AG04449 (cell line): Measurements from ENCODE around the gene SLC15A3.

Source experiments
- CTCF ChIA-PET: fragments of 350-600 bp; formaldehyde crosslinking; extraction: SDS; loops from one replicate; lab custom pipeline; 2021; ENCODE audit warnings: antibody characterized with exemption; lab: Yijun Ruan, JAX
- POLR2A ChIA-PET: fragments of 400-600, 350-600 bp; formaldehyde crosslinking; extraction: SDS; loops from one replicate; lab custom pipeline; 2020; ENCODE audit warnings: antibody characterized with exemption, inconsistent platforms; lab: Yijun Ruan, JAX
- DNase-seq: peaks from one replicate; pipeline ENCODE4 v3.0.0-alpha.2; 2010; ENCODE audit warnings: low read depth, low spot score
- H3K4me3 ChIP-seq: 2 replicates; pipeline ENCODE4 v1.5.1; 2011; ENCODE audit warnings: low read depth, mild to moderate bottlenecking, control low read depth, low read length
- TF ChIP-seq, protein P1 (sequence below): IDR thresholded peaks from one replicate; pipeline ENCODE4 v1.5.1; 2011; ENCODE audit warnings: mild to moderate bottlenecking, moderate library complexity, low read length, control low read depth, inconsistent platforms; ENCODE audit not compliant: insufficient read depth; ENCODE audit errors: missing control alignments

SLC15A3 gene

DNA sequence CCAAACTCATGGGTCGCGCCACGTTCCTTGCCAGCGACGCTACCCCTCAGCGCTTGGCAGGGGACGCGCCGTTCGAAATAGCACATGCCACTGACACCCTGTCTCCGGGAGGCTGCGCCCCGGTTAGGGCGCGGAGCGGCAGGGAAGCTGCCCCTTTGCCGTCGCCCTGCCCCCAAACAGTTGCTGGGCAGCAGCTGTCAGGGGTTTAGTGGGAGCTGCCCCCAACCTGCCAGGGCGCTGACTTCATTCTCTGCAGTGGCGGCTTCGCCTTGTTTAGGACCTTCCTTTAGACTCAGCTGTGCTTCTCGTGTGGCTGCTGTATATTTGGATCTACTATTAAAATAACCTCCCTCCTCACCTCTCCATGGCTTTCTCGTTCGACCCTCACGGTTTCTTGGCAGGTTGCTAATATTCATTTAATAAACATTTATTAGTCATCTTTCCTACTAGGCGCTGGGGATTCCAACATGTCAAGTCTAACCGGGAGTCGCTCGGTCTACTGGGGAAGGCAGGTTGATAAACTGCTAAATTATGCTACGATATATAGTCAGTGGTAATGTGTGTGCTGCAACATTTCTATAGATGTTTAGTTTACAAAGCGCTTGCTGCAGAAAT, 37.2 kb downstream of the SLC15A3 start:
- ChIA-PET POLR2A (interaction anchor here (0.7 to 1.0 kb wide), 3 partner anchors 9 to 74 kb away, joined by 3 to 5 read pairs (median 3); partner anchors contain the start of gene TMEM132A), CTCF (interaction anchor here (0.9 to 5.0 kb wide), 13 partner anchors 9 to 340 kb away, joined by 3 to 40 read pairs (median 5); partner anchors contain the start of genes PRPF19 and TMEM132A)
- DNase-seq, result no peak
- H3K4me3 ChIP-seq, result peak overlapping the region; percentile 86
- TF ChIP-seq, protein P1, sequence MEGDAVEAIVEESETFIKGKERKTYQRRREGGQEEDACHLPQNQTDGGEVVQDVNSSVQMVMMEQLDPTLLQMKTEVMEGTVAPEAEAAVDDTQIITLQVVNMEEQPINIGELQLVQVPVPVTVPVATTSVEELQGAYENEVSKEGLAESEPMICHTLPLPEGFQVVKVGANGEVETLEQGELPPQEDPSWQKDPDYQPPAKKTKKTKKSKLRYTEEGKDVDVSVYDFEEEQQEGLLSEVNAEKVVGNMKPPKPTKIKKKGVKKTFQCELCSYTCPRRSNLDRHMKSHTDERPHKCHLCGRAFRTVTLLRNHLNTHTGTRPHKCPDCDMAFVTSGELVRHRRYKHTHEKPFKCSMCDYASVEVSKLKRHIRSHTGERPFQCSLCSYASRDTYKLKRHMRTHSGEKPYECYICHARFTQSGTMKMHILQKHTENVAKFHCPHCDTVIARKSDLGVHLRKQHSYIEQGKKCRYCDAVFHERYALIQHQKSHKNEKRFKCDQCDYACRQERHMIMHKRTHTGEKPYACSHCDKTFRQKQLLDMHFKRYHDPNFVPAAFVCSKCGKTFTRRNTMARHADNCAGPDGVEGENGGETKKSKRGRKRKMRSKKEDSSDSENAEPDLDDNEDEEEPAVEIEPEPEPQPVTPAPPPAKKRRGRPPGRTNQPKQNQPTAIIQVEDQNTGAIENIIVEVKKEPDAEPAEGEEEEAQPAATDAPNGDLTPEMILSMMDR, result no peak

DNA sequence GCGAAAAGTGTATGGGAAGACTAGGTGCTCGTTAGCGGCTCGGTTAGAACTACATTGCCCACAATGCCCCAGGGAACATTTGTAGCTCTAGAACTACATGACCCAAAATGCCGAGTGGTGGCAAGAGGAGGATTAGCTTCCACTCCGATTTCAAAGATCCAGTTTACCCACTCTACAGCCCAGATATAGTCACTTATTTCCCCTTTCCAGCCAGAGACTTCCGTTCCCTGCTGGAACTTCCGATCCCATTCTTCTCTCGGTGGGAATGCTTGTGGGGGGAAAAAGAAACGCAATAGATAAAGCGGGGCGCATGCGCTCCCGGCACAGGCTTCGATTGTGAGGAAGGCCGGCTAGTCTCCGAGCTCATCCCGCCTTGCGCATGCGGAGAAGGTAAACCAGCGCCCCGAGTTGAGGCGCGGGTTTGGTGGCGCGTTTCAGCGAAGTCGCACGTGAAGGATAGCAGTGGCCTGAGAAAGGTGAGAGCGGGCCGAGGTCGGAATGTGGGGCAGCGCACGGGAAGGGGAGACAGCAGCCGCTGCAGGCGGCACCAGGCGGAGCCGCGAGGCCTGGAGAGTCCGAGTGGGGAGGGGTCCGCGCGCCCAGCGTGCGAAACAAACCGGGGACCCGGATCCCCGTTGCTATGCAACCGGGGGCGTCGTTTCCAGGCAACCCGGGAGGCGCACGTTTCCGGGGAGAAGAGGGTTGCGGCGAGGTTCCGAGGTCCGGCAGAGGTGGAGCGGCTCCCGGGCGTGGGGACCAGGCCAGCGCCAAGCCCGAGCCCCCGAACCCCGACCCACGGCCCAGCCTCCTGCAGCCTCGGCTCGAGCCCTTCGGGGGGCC, 38.0 kb downstream of the SLC15A3 start, which contains the start of gene TMEM109:
Gene TMEM109, plus strand, starts transcription at position 366 of the 840 bp plus-strand sequence. CDS start 5,536 bp downstream, outside the sequence.
- H3K4me3 ChIP-seq, result peak within 1 kb of the TSS; percentile 86
- CTCF ChIA-PET, result interaction anchor here (0.7 to 5.0 kb wide), 14 partner anchors 10 to 274 kb away, joined by 3 to 40 read pairs (median 4); partner anchors contain the start of gene TMEM132A
- POLR2A ChIA-PET, result interaction anchor here (0.7 kb wide), 1 partner anchor 74 kb away, joined by 3 read pairs; no protein-coding TSS in a partner anchor
- peak; percentile 51 for DNase-seq
- TF ChIP-seq, protein P1, result no peak

- no peak overlapping the region; the same call in 1 of the 2 replicates for H3K4me3 ChIP-seq
- TF ChIP-seq, protein P1, result no peak
- DNase-seq, result no peak
- ChIA-PET CTCF (interaction anchor here (0.8 to 5.0 kb wide), 10 partner anchors 9 to 275 kb away, joined by 3 to 40 read pairs (median 4); no protein-coding TSS in a partner anchor), POLR2A (no interaction called here)
Observed at GRCh38 chr11:60912851-60913528, 39.0 kb downstream of the SLC15A3 start.

DNA sequence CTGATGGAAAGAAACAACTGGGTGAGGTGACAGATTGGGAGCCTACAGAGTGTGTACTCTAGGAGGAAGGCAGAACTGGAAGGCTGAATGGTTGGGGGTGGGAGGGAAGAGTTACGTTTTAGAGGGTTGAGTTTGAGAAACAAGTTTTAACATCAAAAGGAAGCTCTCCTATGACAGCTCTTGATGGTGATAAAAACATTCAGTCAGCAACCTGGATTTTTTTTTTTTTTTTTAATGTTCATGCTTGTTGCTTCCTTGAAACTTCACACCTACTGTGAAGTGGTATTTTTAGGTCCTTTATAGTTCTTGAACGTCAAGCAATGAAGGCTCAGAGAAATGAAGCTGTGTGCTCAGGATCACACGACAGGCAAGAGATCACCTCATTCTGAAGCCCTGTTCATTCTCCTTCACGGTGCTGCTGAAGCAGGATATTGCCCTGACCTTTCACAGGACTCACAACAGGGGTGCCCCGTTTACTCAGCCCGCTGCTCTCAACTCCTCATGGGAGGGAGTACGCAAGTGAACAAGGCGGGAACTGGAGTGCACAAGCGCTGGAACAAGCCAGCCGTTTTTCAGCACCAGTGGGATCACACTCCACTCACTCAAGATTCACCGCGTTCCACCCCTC, 39.6 kb downstream of the SLC15A3 start:
- CTCF ChIA-PET, result interaction anchor here (0.6 to 5.0 kb wide), 6 partner anchors 10 to 261 kb away, joined by 3 to 40 read pairs (median 9); no protein-coding TSS in a partner anchor
- POLR2A ChIA-PET, result no interaction called here
- TF ChIP-seq, protein P1, result no peak
- no peak for DNase-seq
- no peak overlapping the region for H3K4me3 ChIP-seq

DNA sequence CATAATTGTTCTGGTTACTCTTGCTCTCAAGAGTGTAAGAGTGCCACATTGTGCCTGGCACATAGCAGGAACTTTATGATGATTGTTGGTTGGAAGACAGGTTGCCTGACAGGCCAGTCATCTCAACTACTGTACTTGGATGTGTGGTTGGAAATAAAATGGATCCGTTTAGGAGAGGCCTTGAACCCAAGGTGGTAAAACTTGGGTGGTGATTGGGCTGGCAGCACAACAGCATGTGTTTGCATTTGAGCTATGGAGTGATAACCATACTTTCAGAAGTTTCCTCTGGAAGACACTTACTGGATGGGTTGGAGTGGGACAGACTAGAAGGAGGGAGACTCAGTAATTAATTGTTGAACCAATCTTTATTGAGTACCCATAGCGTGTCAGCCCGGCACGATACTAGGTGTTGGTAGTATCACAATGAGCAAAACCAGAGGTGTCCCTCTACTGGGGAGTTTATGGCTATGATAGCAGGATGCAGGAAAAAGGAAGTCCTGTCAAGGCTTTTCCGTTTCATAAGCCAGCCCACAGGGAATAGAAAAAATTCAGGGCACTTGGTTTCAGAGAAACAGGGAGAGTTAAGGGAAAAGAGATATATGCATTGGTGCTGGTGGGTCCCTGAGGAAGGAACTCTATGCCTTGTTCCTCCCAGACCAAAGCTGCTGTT, 41.1 kb downstream of the SLC15A3 start:
- no peak for DNase-seq
- ChIA-PET CTCF (interaction anchor here (3.4 to 5.0 kb wide), 2 partner anchors 9 to 12 kb away, joined by 15 to 40 read pairs; no protein-coding TSS in a partner anchor), POLR2A (no interaction called here)
- TF ChIP-seq, protein P1, result no peak
- H3K4me3 ChIP-seq, result no peak overlapping the region
